GM18873 (cell line): ENCODE data around the gene AVPR2.
A peak's percentile ranks its signal among the peaks of the same experiment; 100 is the strongest.

ENCODE experiments used
- ATAC-seq: cut with Tn5 transposase; IDR thresholded peaks from one replicate; pipeline ENCODE4 v1.9.1; 2021; ENCODE audit warnings: mild to moderate bottlenecking, moderate library complexity, moderate number of reproducible peaks; ENCODE audit not compliant: unreplicated experiment, low FRiP score

AVPR2 gene

DNA sequence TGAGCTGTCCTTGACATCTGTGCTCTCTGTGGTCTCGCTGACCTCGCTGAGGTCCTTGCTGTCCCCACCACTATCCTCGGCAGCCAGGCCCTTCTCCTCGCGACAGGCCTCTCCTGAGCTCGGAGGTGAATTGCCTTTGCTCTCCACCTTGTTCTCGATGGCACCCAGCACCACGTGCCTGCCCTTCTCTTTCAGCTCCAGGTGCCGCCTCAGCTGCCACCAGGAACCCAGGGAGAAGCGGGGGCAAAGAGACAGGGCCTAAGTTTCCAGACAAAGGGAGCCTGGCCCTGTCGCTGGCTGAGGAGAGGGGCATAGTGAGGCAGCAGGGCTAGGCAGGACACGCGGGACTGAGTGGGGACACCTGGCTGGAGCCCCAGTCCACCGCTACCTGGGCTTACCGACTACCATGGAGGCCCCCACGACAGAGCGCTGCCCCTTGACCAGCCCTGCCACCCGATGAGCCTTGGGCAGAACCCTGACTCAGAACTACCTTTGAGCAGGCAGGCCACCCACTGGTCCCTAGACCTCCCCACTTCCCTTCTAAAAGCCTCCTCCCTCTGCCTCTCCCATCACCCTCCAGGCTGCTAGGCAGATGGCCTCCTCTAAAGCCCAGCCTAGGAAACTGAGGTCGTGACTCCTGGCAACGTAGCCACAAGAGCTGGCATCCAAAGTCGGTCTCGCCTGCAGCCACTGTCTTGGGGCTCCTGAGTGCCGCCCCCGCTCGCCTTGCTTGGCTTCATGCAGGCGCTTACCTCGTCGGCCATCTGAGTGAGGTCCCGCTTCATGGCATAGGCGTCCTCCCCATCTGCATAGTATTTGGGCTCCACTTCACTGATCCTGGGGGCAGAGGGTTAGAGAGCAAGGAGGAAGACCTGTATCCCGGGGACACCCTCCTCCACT, 25.8 kb downstream of the AVPR2 start:
- ATAC-seq = no peak

GRCh38 chrX:153931151-153931550, 26.7 kb downstream of the AVPR2 start:
- ATAC-seq = no peak

DNA sequence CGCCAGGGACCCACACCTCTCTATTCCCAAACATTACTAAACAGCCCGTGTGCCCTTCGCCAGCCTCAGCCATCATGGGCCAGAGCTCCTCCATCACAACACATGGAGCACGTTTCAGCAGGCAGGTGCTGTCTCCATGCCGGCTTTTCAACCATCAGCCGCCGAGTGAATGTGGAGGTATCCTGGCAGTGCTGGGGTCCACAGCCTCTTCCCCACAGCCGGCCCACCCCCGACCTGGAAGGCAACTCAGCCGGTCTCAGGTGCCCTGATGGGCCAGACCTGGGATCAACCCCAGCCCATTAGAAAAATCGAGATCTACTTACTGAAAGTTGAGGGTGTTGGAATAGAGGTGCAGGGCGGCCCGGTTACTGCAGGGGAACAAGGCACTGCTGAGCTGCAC, 27.3 kb downstream of the AVPR2 start:
- no peak for ATAC-seq

DNA sequence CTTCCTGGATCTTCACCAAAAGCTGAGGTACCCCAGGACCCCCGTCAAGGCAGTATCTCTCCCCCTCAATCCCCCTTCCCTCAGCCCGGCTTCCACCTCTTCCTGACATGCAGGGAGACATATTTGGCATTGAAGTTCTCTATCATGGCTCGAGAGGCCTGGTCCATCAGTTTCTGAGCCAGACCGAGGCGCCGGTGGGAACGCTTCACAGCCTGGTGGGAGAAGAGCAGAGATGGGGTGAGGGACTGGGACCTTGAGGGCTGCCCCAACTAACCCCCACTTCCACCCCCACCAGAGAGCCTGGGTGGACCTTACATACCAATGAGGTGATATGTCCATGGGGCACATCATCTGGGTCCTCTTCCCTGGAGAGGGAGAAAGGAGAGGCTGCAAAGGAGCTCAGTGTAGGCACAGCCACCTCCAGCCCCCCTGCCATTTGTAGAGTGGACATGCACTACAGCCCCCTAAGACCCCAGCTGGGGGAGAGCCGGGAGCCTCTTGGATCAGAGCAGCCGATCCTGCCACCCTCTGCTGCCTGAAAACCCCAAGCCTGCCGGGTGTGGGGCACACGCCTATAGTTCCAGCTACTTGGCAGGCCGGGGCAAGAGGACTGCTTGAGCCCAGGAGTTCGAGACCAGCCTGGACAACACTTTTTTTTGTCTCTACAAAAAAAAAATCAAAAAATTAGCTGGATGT, 27.9 kb downstream of the AVPR2 start:
- no peak for ATAC-seq

GRCh38 chrX:153933748-153934147, 29.3 kb downstream of the AVPR2 start:
- ATAC-seq = no peak

DNA sequence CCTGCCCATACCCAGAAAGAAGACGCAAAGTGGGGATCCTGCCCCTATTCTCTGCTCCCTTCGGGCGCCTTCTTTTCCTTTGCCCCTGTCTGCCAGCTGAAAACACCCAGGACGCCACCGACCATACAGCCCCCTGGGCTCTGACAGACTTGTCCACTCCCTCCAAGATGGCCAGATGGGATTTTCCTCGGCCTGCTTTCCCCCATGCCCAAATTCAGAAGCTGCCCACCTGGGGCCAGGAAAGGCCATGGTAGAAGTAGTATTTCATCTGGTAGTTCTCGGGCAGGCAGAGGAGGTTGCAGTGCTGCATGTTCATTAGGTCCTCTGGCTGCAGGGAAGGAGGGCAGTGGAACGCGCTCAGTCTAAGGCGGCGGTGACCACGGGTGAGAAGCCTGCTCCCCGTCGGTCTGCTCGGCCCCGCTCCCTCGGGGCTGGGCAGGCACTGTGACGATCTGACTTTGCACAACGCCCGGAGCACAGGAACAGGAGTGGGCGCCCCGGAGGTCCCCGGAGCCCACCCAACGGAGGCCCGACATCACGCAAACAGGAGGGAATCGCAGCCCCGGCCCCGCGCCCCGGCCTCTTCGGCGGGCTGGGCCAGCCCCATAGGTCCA, 29.8 kb downstream of the AVPR2 start:
- peak; percentile 23 for ATAC-seq

DNA sequence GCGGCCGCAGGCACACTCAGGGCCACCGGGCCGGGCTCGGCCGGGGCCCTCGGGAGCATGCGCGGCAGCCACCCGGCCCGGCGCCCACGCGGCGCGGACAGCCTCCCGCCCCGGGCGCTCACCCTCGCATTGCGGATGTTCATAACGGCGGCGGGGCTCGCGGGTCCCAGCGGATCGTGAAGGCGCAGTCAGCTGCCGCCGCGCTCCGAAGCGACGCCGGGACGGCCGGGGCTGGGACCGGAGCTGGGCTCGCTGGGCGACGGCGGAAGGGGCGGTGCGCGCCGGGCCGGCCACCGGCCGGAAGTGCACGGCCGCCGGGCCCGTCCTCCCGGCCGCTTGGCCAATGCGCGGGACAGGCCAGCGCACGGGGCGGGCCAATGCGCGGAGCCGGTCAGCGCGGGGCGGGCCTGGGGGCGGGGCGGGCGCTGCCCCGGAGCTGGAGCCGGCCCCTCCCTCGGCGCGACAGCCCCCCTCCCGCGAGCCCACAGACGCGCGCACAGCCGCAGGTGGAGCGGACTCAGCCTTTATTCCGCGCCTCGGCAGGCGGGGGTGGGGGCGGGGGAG, 30.4 kb downstream of the AVPR2 start, which contains the start of gene NAA10:
Gene NAA10 (minus strand): TSS at position 276 of the 564 bp plus-strand sequence. CDS start 133 bp downstream, at position 143.
- peak; percentile 65 for ATAC-seq

DNA sequence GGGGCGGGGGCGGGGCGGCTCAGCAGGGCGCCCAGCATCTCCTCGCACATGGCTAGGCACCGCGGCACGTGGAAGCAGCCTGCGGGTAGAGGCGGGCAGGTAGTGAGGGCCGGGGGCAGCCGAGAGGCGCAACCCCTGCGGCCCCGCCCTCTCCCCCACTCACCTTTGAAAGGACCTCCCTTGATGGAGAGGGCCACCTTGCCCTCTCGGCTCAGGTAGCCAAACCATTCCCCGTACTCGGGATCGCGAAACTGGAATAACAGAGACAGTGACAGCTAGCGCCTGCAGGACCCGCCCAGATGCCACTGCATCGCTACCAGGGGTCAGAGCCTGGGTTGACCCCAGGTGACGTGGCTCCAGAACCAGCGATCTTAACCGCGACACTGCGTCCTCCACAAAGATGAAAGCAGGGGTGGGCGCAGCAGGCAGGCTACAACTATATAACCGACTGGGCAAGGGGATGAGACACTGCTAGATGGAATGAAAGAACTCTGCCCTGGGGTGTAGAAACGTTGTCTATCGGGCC, 30.9 kb downstream of the AVPR2 start:
- peak; percentile 5 for ATAC-seq

DNA sequence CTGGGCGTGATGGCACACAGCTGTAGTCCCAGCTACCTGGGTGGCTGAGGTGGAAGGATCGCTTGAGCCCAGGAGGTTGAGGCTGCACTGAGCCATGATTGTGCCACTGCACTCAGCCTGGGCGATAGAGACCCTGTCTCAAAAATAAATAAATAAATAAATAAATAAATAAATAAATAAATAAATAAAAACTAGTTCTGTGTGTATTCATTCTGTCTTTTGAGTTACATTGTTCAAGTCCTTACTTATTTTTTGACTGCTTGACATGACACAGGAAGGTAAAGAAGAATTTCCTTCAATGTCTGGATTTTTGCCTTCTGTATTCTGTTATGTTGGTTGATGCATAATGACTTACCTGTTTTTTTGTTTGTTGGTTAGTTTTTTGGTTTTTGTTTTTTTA, 32.6 kb downstream of the AVPR2 start:
- ATAC-seq = no peak

GRCh38 chrX:153938226-153938786, 33.8 kb downstream of the AVPR2 start:
- no peak for ATAC-seq

- ATAC-seq = no peak
Observed at GRCh38 chrX:153939573-153939972, 35.1 kb downstream of the AVPR2 start.

DNA sequence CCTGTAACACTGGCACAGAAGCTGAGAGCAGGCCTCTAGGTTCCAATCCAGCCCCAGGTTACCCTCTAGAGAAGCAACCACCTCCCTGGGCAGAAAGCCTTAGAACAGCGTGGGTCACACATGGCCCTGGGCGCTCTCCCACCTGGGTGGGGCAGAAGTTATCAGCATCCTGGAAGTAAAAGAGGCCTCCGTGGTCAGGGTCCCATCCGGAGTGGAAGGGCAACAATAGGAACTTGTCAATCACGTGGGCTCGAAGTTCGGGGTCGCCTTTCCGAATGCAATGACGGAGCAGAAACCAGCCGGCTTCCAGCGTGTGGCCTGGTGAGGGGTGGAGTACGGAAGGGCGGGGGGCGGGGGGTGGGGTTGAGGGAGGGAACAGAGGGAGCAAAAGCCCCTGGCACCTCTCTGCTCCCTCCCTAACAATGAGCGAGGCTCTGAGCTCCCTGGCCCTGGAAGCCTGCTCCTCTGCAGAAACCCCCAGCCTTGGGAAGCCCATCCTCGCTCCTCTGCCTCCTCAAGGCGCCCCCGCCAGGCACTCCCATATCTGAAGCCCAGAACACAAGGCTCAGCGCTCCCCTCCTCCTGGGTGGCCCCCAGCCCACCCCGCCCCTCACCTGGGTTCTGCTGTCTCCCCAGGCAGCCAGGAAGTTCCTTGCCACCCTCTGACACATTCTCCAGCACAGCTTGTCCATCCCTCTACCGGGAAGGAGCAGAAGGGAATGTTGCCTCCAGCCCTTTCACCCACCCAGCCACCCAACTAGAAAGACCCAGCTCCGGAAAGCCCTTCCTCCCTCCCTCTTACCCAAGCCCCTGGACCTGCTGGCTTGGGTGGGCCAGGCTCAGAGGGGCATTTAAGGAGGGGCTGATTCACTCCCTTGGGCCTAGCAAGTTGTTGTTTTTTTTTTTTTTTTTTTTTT, 37.1 kb downstream of the AVPR2 start:
- ATAC-seq = no peak

DNA sequence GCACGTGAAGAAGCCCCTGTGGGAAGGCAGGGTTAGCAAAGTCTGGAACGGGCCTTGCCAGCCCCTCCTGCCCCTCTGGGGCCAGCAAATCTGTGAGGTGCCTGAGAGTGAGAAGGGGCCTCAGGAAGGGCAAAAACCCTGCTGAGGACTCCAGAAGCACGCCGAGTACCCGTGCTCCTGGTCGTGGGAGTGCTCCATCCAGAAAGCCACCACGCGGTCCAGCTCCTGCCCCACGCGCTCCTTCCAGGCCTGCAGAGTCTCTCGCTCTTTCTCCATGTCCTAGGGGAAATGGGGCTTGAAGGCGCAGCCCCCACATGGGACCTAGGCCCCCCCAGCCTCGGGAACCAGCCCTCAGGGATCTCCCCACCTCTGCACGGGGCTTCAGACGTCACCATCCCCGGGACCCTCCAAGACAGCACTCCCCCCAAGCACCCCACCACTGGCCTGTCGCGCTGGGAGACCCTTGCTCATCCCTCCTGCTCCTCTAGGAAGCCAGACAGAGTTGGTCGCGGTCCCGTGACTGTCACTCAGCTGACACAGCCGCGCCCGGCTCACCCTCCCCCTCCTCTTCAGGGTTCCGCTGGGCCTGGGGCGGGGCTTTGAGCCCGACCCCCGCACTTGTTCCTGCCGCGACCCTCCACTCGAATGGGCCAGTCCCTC, 39.8 kb downstream of the AVPR2 start, which contains the start of gene RENBP:
Gene RENBP (minus strand): TSS at position 504 of the 660 bp plus-strand sequence. CDS start 33 bp downstream, at position 471.
- ATAC-seq = no peak

DNA sequence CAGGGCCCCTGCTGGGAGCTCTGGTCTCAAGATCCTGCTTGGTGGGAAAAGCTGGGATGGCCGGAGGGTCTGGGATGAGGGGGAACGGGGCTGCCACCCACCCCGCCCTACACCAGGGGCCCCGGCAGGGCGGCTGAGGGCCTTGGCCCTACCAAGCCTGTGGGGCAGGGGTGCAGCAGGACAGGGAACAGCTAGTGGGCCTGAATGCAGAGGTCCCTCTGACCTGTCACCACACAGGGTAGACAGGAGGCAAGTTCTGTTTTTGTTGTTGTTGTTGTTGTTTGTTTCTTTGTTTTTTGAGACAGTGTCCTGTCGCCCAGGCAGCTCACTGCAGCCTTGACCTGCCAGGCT, 40.3 kb downstream of the AVPR2 start:
- ATAC-seq = no peak

GRCh38 chrX:153945956-153946943, 41.8 kb downstream of the AVPR2 start:
- ATAC-seq = no peak

GRCh38 chrX:153947009-153947769, 42.7 kb downstream of the AVPR2 start:
- peak; percentile 69 for ATAC-seq

DNA sequence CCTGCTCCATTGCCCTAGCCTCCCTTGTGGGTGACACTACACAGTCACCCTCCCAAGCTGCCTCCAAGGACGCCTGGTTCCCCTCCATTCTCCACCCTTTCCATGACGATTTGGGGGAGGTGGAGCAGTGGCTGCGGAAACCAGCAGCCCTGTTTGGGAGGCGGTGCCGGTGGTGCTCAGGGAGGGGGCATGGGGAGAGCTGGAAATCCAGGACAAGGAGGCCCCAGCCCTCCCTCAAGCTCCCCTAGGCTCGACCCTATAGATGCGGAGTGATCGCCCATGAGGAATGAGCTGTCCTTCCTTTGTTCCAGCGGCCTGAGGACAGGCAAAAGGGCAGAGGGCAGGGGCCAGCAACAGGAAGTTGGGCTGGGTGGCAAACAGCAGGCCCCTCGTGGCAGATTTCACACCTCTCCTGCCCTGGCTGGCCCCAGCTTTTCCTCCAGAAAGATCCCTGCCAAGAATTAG, 43.6 kb downstream of the AVPR2 start:
- ATAC-seq = no peak
